ENCODE results near the gene GHR.

GRCh38 chr5:42666869-42667268 is 243.6 kb downstream of the GHR start:
- no peak for TF ChIP-seq CTCF (conservative IDR thresholded peaks at IDR 0.05; ENCODE audit: low read length)
- no peak for TF ChIP-seq EZH2phosphoT487 (IDR thresholded peaks at IDR 0.05; ENCODE audit: borderline replicate concordance, low read depth, low read length)
